Fibroblast of pulmonary artery (primary cell): ENCODE measurements around the gene SFTPB.
"Not testable (repeated sequence)": the region's sequence is repeated elsewhere in the genome, so short reads cannot be mapped to it uniquely, and the experiment has no call there.

ENCODE experiments used
- DNase-seq: peaks from one replicate; pipeline ENCODE4 v3.0.0-alpha.2; 2010; ENCODE audit warnings: low read depth
- H3K4me3 ChIP-seq: replicated peaks from 2 replicates; pipeline ENCODE4 v1.5.1; 2011; ENCODE audit warnings: low read depth, mild to moderate bottlenecking, control low read depth, low read length, moderate library complexity
- CTCF ChIP-seq: IDR thresholded peaks from 2 replicates; pipeline ENCODE4 v1.5.1; 2011; ENCODE audit warnings: mild to moderate bottlenecking, control low read depth, low read length, inconsistent platforms; ENCODE audit errors: missing control alignments

Gene SFTPB

GRCh38 chr2:85672456-85672855 lies 4.5 kb upstream of the SFTPB start:
- no peak for TF ChIP-seq CTCF
- DNase-seq = no peak
- H3K4me3 ChIP-seq = no peak overlapping the region

GRCh38 chr2:85670416-85670815 lies 2.4 kb upstream of the SFTPB start:
- DNase-seq, H3K4me3 ChIP-seq: not testable (repeated sequence)

- TF ChIP-seq CTCF = no peak
- no peak overlapping the region for H3K4me3 ChIP-seq
- DNase-seq = no peak
Observed at GRCh38 chr2:85669549-85669948, 1.6 kb upstream of the SFTPB start.

- DNase-seq = no peak
- TF ChIP-seq CTCF = no peak
Observed at GRCh38 chr2:85668857-85669142, 801 bp upstream of the SFTPB start.

GRCh38 chr2:85667561-85668008 lies 414 bp downstream of the SFTPB start:
- DNase-seq = no peak
- TF ChIP-seq CTCF = no peak
- no peak overlapping the region for H3K4me3 ChIP-seq

More at GRCh38 chr2:85668857-85669142, 801 bp upstream of the SFTPB start:
- no peak overlapping the region for H3K4me3 ChIP-seq

- DNase-seq = no peak
- no peak for TF ChIP-seq CTCF
Observed at GRCh38 chr2:85666435-85667316, 1.3 kb downstream of the SFTPB start.

GRCh38 chr2:85666016-85666415 lies 2.0 kb downstream of the SFTPB start:
- DNase-seq = no peak
- TF ChIP-seq CTCF = no peak

More at GRCh38 chr2:85666435-85667316, 1.3 kb downstream of the SFTPB start:
- no peak overlapping the region for H3K4me3 ChIP-seq

More at GRCh38 chr2:85666016-85666415, 2.0 kb downstream of the SFTPB start:
- no peak overlapping the region for H3K4me3 ChIP-seq
